Left renal cortex interstitium (tissue), 4 donors: Measurements from ENCODE around the gene PCDHGB7. TPM values are rescaled to one million over a fixed set of nuclear protein-coding genes. Genes with fewer than 3 reads are reported as not detected.
"Not testable (repeated sequence)": the region's sequence is repeated elsewhere in the genome, so short reads cannot be mapped to it uniquely, and the experiment has no call there.

ENCODE experiments used
- DNase-seq, 4 donors: peaks; one replicate each; pipeline ENCODE4 v3.0.0-alpha.2; 2013; ENCODE audit warnings: low read depth in 4 of 4, low spot score in 2 of 4, missing footprints in 1 of 4
- polyA plus RNA-seq, 4 donors: library from polyadenylated mRNA; unstranded; fragments of 120-200 nt; gene quantifications; one replicate each; pipeline ENCODE4 v1.2.1, GENCODE V29; 2013; ENCODE audit not compliant: insufficient read length in 4 of 4

Gene PCDHGB7
- polyA plus RNA-seq, 4 donors = 14.0 to 17.5 (median 14.3) TPM

DNA sequence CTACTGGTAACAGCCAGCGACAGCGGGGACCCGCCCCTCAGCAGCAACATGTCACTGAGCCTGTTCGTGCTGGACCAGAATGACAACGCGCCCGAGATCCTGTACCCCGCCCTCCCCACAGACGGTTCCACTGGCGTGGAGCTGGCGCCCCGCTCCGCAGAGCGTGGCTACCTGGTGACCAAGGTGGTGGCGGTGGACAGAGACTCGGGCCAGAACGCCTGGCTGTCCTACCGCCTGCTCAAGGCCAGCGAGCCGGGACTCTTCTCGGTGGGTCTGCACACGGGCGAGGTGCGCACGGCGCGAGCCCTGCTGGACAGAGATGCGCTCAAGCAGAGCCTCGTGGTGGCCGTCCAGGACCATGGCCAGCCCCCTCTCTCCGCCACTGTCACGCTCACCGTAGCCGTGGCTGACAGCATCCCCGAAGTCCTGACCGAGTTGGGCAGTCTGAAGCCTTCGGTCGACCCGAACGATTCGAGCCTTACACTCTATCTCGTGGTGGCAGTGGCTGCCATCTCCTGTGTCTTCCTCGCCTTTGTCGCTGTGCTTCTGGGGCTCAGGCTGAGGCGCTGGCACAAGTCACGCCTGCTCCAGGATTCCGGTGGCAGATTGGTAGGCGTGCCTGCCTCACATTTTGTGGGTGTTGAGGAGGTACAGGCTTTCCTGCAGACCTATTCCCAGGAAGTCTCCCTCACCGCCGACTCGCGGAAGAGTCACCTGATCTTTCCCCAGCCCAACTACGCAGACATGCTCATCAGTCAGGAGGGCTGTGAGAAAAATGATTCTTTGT, 22.9 kb upstream of the PCDHGB7 start:
- DNase-seq = not testable (repeated sequence)

DNA sequence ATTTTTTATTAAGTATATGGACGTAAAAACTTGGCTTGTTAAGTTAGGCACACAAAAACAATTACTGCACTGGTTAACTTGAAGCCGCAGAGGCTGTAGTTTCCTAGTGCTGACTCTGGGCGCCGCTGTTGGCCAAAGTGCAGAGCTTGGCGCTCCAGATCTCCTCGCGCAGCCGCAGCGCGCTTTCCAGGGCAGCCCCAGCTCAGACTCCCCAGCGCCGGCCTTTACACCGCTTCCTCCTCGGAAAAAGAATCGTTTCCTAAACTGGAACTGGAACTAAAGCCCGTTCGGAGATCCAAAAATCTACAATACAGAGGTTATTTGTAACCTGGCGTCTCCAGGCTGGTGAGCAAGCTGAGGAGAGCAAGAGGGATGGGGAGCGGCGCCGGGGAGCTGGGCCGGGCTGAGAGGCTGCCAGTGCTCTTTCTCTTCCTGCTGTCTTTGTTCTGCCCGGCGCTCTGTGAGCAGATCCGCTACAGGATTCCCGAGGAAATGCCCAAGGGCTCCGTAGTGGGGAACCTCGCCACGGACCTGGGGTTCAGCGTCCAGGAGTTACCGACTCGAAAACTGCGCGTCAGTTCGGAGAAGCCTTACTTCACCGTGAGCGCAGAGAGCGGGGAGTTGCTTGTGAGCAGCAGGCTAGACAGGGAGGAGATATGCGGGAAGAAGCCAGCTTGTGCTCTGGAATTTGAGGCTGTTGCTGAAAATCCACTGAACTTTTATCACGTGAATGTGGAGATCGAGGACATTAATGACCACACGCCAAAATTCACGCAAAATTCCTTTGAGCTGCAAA, 19.5 kb upstream of the PCDHGB7 start, which contains the start of gene PCDHGB5:
Gene PCDHGB5, plus strand, starts transcription at position 192 of the 796 bp plus-strand sequence. Its CDS starts 181 bp downstream, at position 373.
- DNase-seq = not testable (repeated sequence)

- DNase-seq = no peak
These were observed 18.9 kb upstream of the PCDHGB7 start for GRCh38 chr5:141398608-141399007.

- no peak for DNase-seq
These were observed 17.8 kb upstream of the PCDHGB7 start for GRCh38 chr5:141399555-141400258.

- no peak for DNase-seq
These were observed 14.8 kb upstream of the PCDHGB7 start, which contains the start of gene PCDHGA9 for GRCh38 chr5:141402553-141403243. PCDHGA9 (plus strand) TSS chr5:141402778; CDS start chr5:141402953, 175 bp downstream.

DNA sequence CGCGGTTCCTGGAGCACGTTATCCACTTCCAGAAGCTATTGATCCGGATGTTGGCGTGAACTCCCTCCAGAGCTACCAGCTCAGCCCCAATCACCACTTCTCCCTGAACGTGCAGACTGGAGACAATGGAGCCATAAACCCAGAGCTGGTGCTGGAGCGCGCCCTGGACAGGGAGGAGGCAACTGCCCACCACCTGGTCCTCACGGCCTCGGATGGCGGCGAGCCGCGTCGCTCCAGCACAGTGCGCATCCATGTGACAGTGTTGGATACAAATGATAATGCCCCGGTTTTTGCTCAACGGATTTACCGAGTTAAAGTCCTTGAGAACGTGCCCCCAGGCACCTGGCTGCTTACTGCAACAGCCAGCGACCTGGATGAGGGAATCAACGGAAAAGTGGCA, 14.1 kb upstream of the PCDHGB7 start:
- DNase-seq = no peak

- not testable (repeated sequence) for DNase-seq
These were observed 9.5 kb upstream of the PCDHGB7 start, which contains the start of gene PCDHGB6 for GRCh38 chr5:141407790-141408505. PCDHGB6 (plus strand) TSS chr5:141408021; CDS start chr5:141408203, 182 bp downstream.

- DNase-seq = no peak
These were observed 7.7 kb upstream of the PCDHGB7 start for GRCh38 chr5:141409598-141410306.

DNA sequence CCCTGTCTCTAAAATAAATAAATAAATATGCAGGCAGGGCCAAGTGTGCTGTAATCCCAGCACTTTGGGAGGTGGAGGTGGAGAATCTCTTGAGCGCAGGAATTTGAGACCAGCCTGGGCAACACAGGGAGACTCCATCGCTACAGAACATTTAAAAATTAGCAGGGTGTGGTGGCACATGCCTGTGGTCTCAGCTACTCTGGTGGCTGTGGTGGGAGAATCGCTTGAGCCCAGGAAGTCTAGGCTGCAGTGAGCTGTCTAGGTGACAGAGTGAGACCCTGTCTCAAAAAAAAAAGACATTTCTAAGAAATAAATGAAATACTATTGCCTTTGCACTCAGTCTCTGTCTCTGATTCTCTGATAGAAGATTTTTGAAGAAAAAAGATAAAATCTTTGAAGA, 5.9 kb upstream of the PCDHGB7 start:
- no peak for DNase-seq

DNA sequence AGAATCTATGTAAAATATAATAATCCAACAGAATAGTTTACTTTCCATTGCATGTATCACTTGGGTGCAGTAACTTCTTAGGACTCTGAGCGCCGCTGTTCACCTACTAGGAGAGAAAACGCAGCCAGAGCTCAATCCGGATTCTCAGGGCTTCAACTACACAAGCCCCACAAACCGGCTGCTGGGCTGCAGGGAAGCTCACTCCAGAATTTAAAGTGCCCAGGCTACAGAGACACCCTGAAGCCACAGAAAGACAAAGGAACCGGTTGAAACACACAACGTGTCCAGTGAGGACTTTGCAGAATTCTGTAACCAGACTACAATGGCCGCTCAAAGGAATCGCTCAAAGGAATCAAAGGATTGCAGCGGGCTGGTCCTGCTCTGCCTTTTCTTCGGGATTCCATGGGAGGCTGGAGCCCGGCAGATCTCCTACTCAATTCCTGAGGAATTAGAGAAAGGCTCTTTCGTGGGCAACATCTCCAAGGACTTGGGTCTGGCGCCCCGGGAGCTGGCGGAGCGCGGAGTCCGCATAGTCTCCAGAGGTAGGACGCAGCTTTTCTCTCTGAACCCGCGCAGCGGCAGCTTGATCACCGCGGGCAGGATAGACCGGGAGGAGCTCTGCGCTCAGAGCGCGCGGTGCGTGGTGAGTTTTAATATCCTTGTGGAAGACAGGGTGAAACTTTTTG, 4.5 kb upstream of the PCDHGB7 start, which contains the start of gene PCDHGA10:
Gene PCDHGA10, plus strand, starts transcription at position 134 of the 686 bp plus-strand sequence. Its CDS starts 189 bp downstream, at position 323.
- no peak for DNase-seq

GRCh38 chr5:141413540-141414069, 3.9 kb upstream of the PCDHGB7 start:
- no peak for DNase-seq

DNA sequence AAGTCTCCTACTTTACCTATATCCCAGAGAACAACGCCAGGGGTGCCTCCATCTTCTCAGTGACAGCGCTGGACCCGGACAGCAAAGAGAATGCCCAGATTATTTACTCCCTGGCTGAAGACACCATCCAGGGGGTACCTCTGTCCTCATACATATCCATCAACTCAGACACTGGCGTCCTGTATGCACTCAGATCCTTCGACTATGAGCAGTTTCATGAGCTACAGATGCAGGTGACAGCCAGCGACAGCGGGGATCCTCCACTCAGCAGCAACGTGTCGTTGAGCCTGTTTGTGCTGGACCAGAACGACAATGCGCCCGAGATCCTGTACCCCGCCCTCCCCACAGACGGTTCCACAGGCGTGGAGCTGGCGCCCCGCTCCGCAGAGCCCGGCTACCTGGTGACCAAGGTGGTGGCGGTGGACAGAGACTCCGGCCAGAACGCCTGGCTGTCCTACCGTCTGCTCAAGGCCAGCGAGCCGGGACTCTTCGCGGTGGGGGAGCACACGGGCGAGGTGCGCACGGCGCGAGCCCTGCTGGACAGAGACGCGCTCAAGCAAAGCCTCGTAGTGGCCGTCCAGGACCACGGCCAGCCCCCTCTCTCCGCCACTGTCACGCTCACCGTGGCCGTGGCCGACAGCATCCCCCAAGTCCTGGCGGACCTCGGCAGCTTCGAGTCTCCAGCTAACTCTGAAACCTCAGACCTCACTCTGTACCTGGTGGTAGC, 2.8 kb upstream of the PCDHGB7 start:
- not testable (repeated sequence) for DNase-seq

- not testable (repeated sequence) for DNase-seq
These were observed 2.2 kb upstream of the PCDHGB7 start for GRCh38 chr5:141415275-141415618.

DNA sequence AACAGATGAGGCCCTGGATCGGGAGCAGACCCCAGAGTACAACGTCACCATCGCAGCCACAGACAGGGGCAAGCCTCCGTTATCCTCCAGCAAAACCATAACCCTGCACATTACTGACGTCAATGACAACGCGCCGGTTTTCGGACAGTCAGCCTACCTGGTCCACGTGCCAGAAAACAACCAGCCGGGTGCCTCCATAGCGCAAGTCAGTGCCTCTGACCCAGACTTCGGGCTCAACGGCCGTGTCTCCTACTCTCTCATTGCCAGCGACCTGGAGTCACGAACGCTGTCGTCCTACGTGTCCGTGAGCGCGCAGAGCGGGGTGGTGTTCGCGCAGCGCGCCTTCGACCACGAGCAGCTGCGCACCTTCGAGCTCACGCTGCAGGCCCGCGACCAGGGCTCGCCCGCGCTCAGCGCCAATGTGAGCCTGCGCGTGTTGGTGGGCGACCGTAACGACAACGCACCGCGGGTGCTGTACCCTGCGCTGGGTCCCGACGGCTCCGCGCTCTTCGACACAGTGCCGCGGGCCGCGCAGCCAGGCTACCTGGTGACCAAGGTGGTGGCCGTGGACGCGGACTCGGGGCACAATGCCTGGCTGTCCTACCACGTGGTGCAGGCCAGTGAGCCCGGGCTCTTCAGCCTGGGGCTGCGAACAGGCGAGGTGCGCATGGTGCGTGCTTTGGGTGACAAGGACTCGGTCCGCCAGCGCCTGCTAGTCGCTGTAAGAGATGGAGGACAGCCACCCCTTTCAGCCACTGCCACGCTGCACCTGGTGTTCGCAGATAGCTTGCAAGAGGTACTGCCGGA, 1.8 kb downstream of the PCDHGB7 start:
- no peak for DNase-seq

DNA sequence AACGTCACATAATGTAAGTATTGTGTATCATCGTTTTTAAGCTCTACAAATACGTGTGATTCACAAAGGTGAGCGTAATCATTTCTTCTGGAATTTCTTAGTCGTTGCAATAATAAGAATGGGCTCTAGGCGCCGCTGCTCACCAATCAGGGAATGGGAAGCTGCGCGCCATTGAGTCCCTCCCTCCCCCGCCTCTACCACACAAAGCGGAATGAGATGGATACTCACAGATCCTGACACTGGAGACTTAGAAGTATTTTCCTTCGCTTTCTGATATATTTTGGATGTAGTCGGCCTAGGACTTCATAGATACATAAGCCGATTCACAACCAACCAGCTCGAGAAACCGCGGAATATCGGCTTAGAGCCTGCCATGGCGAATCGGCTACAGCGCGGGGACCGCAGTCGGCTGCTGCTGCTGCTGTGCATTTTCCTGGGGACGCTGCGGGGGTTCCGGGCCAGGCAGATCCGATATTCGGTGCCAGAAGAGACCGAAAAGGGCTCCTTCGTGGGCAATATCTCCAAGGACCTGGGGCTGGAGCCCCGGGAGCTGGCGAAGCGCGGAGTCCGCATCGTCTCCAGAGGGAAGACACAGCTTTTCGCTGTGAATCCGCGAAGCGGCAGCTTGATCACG, 3.5 kb downstream of the PCDHGB7 start, which contains the start of gene PCDHGA11:
Gene PCDHGA11, plus strand, starts transcription at position 197 of the 634 bp plus-strand sequence. Its CDS starts 177 bp downstream, at position 374.
- no peak for DNase-seq

GRCh38 chr5:141421489-141421855, 4.0 kb downstream of the PCDHGB7 start:
- DNase-seq = no peak
